ENCODE results near the gene RBM28.

- TF ChIP-seq ZNF513 (tag by site-specific recombination; IDR thresholded peaks at IDR 0.05) = no peak
- TF ChIP-seq ZNF777 (tag by site-specific recombination; IDR thresholded peaks at IDR 0.05; ENCODE audit: borderline replicate concordance) = no peak
- TF ChIP-seq ZSCAN30 (tag by site-specific recombination; IDR thresholded peaks at IDR 0.05) = no peak
- no peak for TF ChIP-seq ZBTB11 (tag by site-specific recombination; conservative IDR thresholded peaks at IDR 0.05; ENCODE audit: low read depth)
- no peak for TF ChIP-seq ZNF121 (tag by site-specific recombination; IDR thresholded peaks at IDR 0.05)
- no peak for TF ChIP-seq ZNF23 (tag by site-specific recombination; IDR thresholded peaks at IDR 0.05; ENCODE audit: borderline replicate concordance)
- TF ChIP-seq CTCF (tag by site-specific recombination; IDR thresholded peaks at IDR 0.05) = no peak
Observed at GRCh38 chr7:128303133-128303532, 40.6 kb downstream of the RBM28 start.

All from HEK293 (cell line).